RCC 7860 (cell line): ENCODE measurements around the gene ASAP2.
A peak's percentile ranks its signal among the peaks of the same experiment; 100 is the strongest.

Source experiments
- DNase-seq: peaks from one replicate; pipeline ENCODE4 v3.0.0-alpha.2; 2015; ENCODE audit warnings: low spot score
- FAIRE-seq: peaks from 2 replicates; lab custom pipeline; 2012; peaks lifted over from hg19 to GRCh38; lab: Jason Lieb, UNC

Gene ASAP2

DNA sequence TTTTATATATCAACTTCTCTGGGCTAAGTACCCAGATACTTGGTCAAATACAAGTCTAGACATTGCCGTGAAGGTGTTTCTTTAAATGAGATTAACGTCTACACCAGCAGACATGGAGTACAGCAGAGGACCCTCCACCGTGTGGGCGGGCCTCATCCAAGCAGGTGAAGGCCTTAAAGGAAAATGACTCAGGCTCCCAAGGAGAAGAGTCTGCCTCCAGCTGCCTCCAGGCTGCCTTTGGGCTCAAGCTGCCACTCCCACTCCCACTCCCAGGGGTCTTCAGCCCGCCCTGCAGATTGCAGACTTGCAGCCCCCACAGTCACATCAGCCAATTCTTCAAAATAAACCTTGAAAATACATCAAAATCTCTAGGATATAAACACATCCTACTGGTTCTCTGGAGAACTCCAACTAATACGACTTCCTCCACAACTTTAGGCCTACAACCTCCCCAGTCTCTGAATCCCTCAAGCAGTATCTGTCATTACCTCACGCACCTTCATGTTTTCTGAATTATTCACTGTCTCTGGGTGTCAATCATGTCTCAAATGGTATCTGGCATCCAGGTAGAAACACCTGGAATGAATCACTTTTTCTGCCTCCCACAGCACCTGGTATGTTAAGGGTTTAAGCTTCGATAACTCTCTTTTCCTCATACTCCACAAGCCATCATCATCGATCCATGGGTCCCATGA is 209.8 kb downstream of the ASAP2 start:
- no peak for FAIRE-seq
- DNase-seq, result no peak

DNA sequence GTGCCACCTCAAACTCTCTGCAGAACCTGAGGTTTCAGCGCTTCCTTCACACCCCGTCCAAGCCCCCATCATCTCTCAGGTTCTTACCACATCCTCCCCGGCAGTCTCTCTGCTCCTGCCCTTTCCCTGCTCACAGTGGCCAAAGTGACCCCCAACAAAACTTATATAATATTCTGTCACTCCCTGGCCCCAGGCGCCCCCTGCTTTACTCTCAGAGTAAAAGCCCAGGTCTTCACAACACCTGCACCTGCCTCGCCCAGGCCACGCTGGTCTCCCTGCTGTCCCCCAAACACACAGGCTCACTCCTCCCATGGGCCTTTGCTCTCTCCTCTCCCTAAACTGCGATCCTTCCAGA is 210.3 kb downstream of the ASAP2 start:
- DNase-seq (no peak), FAIRE-seq (no peak)

DNA sequence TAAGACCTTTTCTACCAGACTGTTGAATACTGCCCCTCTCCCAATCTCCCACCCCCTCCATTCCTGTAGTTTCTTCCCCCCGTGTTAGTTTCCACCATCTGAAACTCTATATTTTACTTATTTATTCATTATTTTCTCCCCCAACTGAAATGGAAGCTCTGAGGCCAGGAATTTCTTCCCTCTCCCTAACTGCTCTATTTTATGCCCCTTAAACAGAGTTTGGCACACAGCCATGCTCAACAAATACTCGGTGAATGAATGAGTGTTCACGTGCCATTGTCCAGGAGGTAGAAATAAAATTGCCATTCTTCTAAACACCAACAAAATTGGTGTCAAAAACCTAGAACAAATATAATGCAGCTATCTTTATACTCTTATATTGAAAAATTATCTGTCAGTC is 211.1 kb downstream of the ASAP2 start:
- no peak for FAIRE-seq
- no peak for DNase-seq

DNA sequence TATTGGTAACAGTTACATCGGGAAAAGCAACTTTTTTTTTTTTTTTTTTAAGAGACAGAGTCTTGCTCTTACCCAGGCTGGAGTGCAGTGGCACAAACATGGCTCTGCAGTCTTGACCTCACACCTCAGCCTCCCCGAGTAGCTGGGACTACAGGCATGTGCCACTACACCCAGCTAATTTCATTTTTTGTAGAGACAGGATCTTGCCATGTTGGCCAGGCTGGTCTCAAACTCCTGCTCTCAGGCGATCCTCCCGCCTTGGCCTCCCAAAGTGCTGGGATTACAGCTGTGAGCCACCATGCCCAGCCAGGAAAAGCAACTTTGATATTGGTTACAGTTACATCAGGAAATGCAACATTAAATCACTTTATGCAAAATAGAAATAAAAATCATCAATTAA is 212.1 kb downstream of the ASAP2 start:
- DNase-seq (no peak), FAIRE-seq (no peak)

DNA sequence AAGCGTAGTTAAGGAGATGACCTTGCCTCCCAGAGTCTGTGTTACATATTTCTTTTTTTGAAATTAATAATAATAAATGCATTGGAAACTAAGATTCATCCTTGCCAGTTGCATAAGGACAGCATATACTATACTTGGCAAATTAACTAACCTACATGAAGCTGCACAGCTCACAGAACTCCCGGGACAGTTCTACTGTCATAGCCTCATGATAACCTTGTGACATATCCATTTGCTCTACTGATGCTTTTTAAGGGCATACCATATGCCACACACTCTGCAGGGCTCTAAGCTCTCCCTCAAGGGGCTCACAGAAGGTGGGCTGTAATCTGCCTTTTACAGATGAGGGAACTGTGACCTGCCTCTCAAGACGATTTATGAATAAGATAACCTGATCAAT is 212.9 kb downstream of the ASAP2 start:
- no peak for DNase-seq
- FAIRE-seq, result no peak

DNA sequence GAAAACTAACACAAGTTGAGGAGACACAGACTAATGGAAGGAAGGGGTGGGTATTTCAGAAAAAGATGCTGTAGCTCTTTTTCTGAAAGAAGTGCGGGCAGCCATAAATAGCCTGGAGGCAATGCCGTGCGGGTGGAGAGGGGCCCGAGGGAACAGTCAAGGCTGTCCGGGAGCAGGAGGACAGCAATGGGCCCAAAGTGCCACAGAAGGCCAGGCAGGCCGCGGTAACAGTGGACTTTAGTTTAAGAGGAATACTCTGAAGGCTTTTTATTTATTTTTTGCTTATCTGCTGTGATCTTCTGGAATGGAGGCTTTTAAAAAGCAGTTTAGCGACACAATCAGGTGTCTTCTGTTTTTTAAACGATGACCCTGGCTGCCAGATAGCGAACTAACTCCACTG is 213.9 kb downstream of the ASAP2 start:
- no peak for FAIRE-seq
- no peak for DNase-seq

DNA sequence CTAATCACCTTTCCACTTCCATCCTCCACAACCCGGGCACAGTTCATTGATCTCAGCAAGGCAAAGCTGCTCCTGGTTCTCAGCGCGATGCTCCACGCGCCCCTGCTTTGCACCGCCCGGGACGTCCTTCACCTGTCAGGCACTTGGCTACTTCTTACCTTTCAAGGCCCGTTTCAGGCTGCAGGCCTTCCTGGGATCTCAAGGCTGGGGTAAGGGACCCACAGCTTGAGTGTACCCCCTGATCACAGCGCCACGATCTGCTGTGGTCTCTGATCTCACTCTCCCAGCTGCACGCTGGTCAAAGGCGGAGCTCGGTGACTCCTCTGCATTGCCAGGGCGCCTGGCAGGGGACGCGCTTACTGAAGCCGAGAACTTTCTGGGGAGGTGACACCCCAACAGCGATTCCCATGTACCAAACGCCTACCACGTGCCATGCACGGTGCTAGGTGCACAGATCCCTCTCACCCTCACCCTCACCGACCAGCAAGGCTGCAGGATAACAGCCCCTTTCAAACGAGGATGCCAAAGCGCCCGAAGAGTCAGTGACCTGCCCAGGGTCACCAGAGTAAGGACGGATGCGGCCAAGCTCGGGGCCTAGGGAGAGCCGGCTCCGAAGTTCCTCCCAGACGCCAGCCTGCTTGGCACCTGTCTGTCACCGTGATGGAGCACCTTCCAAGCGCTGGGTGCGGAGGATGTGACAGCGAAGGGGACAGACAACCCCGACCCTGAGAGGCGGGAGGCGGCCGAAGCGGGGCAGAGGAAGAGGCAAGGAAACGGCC is 215.9 kb downstream of the ASAP2 start:
- DNase-seq (peak; percentile 17), FAIRE-seq (no peak)

DNA sequence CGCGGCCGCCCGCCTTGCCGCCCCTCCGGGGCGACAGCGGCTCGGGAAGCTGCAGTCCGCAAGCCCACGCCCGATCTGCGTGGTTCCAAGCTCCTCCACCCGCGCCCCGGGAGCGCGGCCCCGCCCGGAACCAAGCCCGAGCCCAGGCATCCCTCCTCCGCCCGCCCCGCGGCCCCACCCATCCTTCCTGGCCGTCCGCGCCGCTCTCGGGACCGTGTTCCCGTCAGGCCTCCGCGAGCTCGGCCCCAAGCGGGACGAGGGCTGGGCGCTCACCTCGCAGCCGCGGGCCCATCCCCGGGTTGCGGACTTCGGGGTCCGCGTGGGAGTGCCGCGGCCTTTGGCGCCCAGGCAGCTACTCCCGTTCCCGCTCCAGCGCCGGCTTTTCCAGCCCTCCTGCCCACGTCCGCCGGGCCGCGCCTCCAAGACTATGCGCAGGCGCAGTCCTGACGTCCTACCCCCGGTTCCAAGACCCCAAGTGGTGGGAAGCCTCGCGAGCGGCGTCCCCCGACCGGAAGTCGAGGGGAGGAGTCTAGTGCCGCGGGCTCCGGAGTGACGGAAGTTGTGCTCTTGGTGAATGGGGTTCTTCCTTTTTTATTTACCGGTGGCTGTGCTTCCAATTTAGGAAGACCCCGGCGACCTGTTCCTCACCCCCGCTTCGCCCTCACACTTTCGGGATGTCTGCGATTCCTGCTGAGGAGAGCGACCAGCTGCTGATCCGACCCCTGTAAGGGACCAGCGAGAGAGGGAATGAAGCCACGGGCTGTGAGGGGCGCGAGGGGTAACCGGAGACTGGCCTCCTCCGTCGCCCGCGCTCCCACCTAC is 216.7 kb downstream of the ASAP2 start, which contains the start of the genes CPSF3 and ITGB1BP1:
Gene CPSF3 (plus strand): TSS at position 555 of the 822 bp plus-strand sequence. CDS start 120 bp downstream, at position 675.
Gene ITGB1BP1 (minus strand): TSS at position 429 of the 822 bp plus-strand sequence. CDS start 4,831 bp downstream, outside the sequence.
- DNase-seq, result peak; percentile 91
- FAIRE-seq, result peak; percentile 73

DNA sequence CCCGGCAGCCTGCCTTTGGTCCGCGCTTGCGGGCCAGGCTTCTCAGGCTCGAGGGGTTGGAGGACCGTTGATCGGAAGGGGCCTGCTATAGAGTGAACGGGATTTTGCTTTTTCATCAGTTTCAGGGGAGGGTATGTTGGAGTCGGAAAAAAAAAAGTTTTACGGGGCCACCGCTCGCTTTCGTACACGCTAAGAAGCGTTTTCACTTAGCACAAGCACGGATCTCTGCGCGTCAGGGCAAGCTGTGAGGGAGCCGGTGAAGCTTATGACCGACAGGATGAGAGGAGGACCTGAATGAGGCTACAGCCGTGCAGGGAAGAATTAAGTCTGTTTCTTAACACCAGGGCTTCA is 217.3 kb downstream of the ASAP2 start:
- no peak for DNase-seq
- no peak for FAIRE-seq

DNA sequence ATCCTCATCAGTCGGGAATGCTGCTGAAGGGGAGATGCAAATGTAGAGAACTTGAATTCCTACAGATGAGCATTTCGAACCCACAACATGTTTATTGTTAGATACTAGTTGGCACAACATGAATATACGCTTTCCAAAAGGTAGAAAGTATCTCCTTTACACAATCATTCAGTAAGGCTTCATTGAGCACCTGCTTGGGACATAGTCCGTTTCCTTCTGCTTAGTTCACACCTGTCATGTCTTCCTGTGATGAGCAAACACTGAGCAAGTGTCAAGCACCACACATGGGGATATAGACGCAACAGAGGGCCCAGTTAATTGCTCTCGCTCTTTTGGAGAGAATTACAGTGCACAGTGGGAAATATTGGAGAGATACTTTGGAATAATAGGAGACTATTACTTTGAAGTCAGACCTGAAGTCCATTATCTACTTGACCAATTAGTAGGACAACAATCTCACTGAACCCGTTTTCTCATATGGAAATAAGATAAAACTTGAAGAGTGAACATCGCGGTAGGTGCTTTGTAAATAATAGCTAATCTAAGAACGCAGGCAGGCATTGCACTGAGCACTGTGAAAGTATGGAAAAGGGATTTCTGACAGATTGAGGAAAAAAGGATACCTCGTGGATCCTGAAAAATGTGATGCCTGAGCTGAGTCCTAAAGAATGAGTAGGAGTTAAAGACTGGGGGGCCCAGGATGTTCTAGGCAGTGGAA is 218.0 kb downstream of the ASAP2 start:
- FAIRE-seq, result no peak
- DNase-seq, result no peak

DNA sequence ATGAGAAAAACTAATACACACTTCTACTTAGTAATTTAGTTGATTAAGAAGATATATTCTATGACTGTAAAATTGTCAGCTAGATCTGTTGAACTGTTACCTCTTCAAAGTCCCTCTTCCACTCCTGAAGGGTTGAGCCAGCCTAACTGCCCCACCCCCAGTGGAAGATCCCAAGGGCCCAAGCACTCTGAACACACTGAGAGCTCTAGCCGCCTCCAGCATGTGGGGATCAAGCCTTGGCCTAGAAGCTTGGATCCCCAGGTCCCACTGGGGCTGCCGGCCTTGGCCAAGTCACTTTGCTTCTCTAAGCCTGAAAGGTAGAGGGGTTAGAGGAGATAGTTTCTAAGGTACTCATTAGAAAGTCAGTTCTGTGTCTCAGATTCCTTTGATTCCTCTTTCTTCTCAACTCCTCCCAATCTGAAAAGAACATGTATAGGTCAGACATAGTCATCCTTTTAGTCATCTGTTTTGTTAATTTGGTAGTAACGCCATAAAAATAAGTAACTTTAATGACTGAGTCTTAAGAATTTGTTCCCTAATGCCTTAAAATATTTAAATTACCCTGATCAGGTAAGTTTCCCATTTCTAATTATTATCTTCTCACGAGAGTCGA is 222.5 kb downstream of the ASAP2 start:
- FAIRE-seq (no peak), DNase-seq (no peak)

DNA sequence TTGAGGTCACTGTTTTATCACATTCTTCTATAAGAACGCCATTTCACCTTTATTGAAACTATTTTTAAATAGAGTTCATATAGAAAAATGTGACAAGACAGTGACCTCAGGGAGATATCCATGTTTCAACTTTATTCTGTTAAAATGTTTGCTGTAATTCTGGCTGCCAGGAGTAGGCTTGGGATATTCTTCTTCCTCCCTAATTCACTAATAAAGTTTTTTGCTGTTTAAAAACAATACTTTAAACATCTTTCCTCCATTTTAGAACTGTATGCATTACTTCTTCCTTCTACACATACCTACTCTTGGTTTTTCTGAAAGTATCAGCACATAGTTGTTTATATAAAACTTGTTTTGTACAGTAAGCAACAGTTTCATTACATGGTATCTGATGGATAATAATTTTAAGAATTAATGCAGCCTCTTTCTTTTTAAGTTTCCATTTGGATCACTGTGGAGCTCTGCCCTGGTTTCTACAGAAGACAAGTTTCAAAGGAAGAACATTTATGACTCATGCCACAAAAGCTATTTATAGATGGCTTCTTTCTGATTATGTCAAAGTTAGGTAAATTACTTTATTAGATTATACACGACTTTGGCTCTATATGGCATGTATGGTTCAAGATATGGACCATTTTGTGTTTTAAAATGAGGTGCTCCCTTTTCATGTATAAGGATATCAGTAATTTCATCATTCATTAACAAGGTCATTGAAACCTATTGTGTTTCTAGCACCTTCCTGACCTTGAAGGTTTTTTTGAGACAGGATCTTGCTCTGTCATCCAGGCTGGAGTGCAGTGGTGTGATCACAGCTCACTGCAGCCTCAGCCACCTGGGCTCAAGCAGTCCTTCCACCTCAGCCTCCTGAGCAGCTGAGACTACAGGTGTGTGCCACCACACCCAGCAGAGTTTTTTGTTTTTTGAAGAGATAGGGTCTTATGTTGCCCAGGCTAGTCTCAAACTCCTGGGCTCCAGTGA is 224.0 kb downstream of the ASAP2 start:
- FAIRE-seq (no peak), DNase-seq (no peak)

DNA sequence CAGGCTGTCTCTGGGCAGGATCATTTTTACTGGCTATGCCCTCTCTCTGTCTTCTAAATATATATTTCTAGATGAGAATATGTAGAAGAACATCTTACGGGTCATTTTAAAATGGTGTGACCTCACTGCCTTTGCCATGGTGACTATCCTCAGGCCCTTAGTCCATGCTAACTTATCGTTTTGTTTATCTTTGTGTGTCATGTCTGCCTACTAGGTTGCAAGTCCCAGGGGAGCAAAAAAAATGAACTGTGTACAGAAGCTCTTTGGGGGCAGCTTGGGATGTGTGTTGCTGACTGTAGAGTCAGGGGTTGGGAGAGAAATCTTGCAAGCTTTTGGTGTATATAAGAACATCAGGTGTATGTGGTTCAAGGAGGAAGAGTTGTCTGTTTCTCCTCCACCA is 227.9 kb downstream of the ASAP2 start:
- FAIRE-seq (no peak), DNase-seq (no peak)

DNA sequence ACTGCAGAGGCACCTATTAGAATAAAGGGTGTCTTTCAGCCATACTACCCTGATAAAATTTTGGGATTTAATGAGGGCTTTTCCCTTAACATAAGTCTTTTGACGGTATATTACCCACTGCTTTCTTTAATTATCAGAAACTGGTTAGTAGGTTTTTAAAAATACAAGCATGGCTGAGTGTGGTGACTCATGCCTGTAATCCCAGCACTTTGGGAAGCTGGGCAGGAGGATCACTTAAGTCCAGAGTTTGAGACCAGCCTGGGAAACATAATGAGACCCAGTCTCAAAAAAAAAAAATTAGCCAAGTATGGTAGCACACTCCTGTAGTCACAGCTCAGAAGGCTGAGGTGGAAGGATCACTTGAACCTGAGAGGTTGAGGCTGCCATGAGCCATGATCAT is 232.9 kb downstream of the ASAP2 start:
- DNase-seq (no peak), FAIRE-seq (no peak)

DNA sequence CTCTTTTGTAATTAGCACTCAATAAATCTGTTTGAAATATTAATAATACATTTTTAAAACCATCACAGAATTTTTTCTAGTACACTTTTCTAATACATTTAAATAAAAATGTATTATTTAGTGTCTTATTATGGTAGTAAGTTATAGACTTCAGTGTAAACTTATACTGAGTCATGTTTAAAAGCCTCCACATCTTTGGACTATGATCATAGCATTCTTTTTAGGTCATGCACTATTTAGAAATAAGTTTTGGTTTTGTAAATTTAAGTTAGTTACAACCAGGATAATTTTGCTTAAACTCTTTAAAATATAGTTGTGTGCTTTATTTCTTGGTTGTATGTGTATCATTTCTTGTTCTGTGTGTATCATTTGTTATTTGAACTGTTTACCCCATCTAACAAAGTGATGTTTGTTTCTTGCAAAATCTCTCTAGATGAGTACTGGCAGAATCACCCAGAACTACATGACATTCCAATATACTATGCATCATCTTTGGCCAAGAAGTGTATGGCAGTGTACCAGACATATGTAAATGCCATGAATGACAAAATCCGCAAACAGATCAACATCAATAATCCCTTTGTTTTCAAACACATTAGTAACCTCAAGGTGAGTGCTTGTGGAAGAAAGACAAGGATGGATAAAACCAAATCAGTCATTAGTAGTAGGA is 233.6 kb downstream of the ASAP2 start:
- FAIRE-seq (no peak), DNase-seq (no peak)

DNA sequence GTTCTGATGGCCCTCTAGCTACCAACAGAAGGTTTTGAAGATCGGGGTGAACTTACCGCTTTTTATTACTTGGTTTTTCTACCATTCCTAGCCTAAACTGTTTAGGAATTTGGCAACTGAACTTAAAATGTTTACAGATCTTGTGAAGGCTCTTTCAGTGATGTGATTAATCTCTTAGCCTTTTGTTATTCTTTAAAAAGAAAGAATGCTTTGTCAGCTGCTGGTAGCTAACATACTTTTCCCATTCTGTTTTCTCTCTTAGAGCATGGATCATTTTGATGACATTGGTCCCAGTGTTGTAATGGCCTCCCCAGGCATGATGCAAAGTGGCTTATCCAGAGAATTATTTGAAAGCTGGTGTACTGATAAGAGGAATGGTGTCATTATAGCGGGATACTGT is 234.9 kb downstream of the ASAP2 start:
- no peak for DNase-seq
- no peak for FAIRE-seq

DNA sequence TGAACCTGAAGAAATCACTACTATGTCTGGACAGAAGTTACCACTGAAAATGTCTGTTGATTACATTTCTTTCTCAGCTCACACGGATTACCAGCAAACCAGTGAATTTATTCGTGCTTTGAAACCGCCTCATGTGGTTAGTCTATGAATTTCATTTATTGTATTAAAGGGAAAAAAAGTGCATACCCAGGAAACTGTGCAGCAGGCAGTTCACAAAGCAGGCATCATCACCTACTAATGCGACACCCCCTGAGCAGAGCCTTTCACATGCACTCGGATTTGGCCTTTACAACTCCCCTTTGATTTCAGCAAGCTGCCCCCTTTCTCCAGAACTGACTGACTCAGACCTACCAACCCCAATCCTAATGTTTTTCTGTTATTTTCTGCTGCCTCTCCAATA is 236.9 kb downstream of the ASAP2 start:
- FAIRE-seq (no peak), DNase-seq (no peak)

DNA sequence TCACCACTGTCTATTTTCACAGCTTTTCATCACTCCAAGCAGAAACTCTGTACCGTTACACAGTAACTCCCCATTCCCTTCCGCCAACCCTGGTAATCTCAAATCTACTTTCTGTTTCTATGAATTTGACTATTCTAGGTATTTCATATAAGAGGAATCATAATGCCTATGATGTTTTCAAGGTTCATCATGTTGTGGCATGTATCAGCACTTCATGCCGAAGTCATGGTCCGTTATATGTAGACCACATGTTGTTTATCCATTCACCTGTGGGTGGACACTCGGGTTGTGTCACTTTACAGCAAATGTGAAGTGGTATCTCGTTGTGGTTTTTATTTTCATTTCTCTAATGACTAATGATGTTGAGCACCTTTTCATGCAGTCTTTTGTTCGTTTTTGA is 238.5 kb downstream of the ASAP2 start:
- FAIRE-seq (no peak), DNase-seq (no peak)

DNA sequence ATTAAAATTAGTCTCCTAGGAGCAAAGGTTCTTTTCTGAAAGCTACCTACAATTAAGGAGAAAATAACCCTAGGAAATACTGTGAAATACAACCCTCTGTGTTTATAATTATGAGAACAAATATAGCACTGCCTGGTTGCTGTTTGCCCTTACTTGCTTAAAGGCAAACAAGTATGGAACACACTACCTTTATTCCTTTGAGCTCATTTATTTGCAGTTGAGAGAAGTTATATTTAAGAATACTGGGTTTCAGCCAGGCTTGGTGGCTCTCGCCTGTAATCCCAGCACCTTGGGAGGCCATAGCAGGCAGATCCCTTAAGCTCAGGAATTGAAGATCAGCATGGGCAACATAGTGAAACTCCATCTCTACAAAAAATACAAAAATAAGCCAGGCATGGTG is 244.6 kb downstream of the ASAP2 start:
- FAIRE-seq (no peak), DNase-seq (no peak)
